ENCODE measurements around the gene STXBP6.

GRCh38 chr14:25090256-25090655, 40.3 kb upstream of the STXBP6 start:
- TF ChIP-seq POLR2A (IDR thresholded peaks at IDR 0.05; ENCODE audit: borderline replicate concordance, extremely low read depth, insufficient read depth, insufficient read length) (no peak), EZH2 (IDR thresholded peaks at IDR 0.05) (no peak), CTCF (IDR thresholded peaks at IDR 0.05 in 2 of 3, conservative IDR thresholded peaks at IDR 0.05 in 1 of 3; ENCODE audit: borderline replicate concordance in 1 of 3, insufficient read depth in 1 of 3, low read depth in 2 of 3, low read length in 2 of 3) (no peak), JUND (IDR thresholded peaks at IDR 0.05) (no peak), POLR2AphosphoS5 (IDR thresholded peaks at IDR 0.05; ENCODE audit: low read depth, low read length) (no peak), ZBTB33 (IDR thresholded peaks at IDR 0.05; ENCODE audit: extremely low read depth, insufficient replicate concordance, low read length) (no peak), RAD21 (IDR thresholded peaks at IDR 0.05; ENCODE audit: low read depth) (no peak), REST (IDR thresholded peaks at IDR 0.05; ENCODE audit: low read depth) (no peak), YY1 (IDR thresholded peaks at IDR 0.05; ENCODE audit: extremely low read depth, insufficient replicate concordance, low read depth, low read length) (no peak)

Measured in HCT116 (cell line).